Measurements from ENCODE around the gene LUC7L. TPM values are rescaled to one million over a fixed set of nuclear protein-coding genes. Genes with fewer than 3 reads are reported as not detected.

LUC7L gene
- total RNA-seq, 1 experiment from 2014 or later, result 79.3 TPM

DNA sequence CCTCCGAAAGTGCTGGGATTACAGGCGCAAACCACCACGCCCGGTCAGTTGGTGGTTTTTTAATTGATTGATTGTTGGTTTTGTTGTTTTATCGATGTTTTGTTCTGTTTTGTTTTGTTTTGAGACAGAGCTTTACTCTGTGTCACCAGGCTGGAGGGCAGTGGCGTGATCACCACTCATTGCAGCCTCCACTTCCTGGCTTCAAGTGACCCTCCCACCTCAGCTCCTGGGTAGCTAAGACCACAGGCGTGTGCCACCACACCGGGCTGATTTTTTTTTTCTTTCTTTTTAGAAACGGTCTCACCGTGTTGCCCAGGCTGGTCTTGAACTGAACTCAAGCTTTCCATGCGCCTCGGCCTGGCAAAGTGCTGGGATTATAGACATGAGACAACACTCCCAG is 17.8 kb upstream of the LUC7L start:
- H3K36me3 Mint-ChIP-seq (ENCODE audit: insufficient read depth, unreplicated experiment), result peaks cover 13% of the 10 kb centered on the region
- no peak overlapping the region for H3K27ac Mint-ChIP-seq (ENCODE audit: unreplicated experiment)
- TF ChIP-seq CTCF (IDR thresholded peaks at IDR 0.05; ENCODE audit: unreplicated experiment), result no peak
- CTCF ChIA-PET, result interaction anchor here (0.7 kb wide), 1 partner anchor 17 kb away, joined by 3 read pairs; no protein-coding TSS in a partner anchor
- DNase-seq, result no peak
- intact Hi-C loops (cut with micrococcal nuclease; ENCODE audit: unreplicated experiment), result no loop called here
- peaks cover 11% of the 10 kb centered on the region for H3K4me1 Mint-ChIP-seq (ENCODE audit: low read depth, unreplicated experiment)
- no TSS peak for BruUV-seq (replicated peaks)
- H3K4me3 Mint-ChIP-seq (ENCODE audit: low read depth, unreplicated experiment), result no peak overlapping the region
- H3K27me3 Mint-ChIP-seq (ENCODE audit: unreplicated experiment), result no peaks in the 10 kb centered on the region
- H3K9me3 Mint-ChIP-seq (ENCODE audit: low read depth, unreplicated experiment), result no peaks in the 10 kb centered on the region

DNA sequence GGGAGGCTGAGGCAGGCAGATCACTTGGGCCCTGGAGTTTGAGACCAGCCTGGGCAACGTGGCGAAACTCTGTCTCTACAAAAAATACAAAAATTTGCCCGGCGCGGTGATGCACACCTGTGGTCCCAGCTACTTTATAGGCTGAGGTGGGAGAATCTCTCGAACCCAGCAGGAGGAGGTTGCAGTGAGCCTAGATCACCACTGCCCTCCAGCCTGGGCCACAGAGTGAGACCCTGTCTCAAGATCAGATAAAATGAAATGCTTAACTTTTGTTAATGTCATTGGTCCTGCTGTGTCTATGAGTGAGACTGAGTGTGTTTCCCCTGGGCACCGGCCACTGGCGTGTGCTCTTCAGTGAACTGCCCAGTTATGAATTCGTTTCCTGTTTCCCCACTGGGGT is 15.9 kb upstream of the LUC7L start:
- H3K4me3 Mint-ChIP-seq (ENCODE audit: low read depth, unreplicated experiment), result no peak overlapping the region
- peaks cover 1% of the 10 kb centered on the region for H3K36me3 Mint-ChIP-seq (ENCODE audit: insufficient read depth, unreplicated experiment)
- TF ChIP-seq CTCF (IDR thresholded peaks at IDR 0.05; ENCODE audit: unreplicated experiment), result no peak
- no peak overlapping the region for H3K27ac Mint-ChIP-seq (ENCODE audit: unreplicated experiment)
- no peaks in the 10 kb centered on the region for H3K9me3 Mint-ChIP-seq (ENCODE audit: low read depth, unreplicated experiment)
- CTCF ChIA-PET, result no interaction called here
- H3K27me3 Mint-ChIP-seq (ENCODE audit: unreplicated experiment), result no peaks in the 10 kb centered on the region
- intact Hi-C loops (cut with micrococcal nuclease; ENCODE audit: unreplicated experiment), result no loop called here
- BruUV-seq (replicated peaks), result no TSS peak
- peaks cover 2% of the 10 kb centered on the region for H3K4me1 Mint-ChIP-seq (ENCODE audit: low read depth, unreplicated experiment)
- DNase-seq, result no peak

DNA sequence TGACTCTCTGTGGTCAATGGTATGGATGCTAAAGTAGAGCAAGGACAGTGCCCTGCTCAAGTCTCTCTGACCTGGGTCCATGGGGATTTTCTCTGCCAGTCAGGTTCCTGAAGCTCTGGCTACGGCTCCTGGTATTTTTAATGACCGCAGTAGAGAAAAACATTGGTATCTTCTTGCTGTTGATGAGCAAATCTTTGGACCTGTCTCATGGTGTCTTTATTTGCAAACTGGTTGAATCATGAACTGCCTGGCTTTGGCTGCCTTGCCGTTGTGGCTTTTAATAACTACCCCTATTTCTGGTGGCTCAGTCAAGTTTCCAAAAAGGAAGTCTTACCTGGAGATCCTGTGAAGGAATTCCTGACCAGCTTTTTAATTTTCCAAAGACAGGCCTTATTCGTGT is 14.1 kb upstream of the LUC7L start:
- H3K4me1 Mint-ChIP-seq (ENCODE audit: low read depth, unreplicated experiment), result no peaks in the 10 kb centered on the region
- H3K27me3 Mint-ChIP-seq (ENCODE audit: unreplicated experiment), result no peaks in the 10 kb centered on the region
- CTCF ChIA-PET, result interaction anchor here (0.6 kb wide), 2 partner anchors 109 to 310 kb away, joined by 3 read pairs; partner anchors contain the start of gene AXIN1
- H3K36me3 Mint-ChIP-seq (ENCODE audit: insufficient read depth, unreplicated experiment), result peaks cover 4% of the 10 kb centered on the region
- no peak overlapping the region for H3K4me3 Mint-ChIP-seq (ENCODE audit: low read depth, unreplicated experiment)
- BruUV-seq (replicated peaks), result no TSS peak
- no peak for DNase-seq
- intact Hi-C loops (cut with micrococcal nuclease; ENCODE audit: unreplicated experiment), result no loop called here
- H3K9me3 Mint-ChIP-seq (ENCODE audit: low read depth, unreplicated experiment), result no peaks in the 10 kb centered on the region
- no peak overlapping the region for H3K27ac Mint-ChIP-seq (ENCODE audit: unreplicated experiment)
- no peak for TF ChIP-seq CTCF (IDR thresholded peaks at IDR 0.05; ENCODE audit: unreplicated experiment)

- no peaks in the 10 kb centered on the region for H3K27me3 Mint-ChIP-seq (ENCODE audit: unreplicated experiment)
- DNase-seq, result no peak
- CTCF ChIA-PET, result no interaction called here
- no peaks in the 10 kb centered on the region for H3K4me1 Mint-ChIP-seq (ENCODE audit: low read depth, unreplicated experiment)
- H3K9me3 Mint-ChIP-seq (ENCODE audit: low read depth, unreplicated experiment), result no peaks in the 10 kb centered on the region
- no peak for TF ChIP-seq CTCF (IDR thresholded peaks at IDR 0.05; ENCODE audit: unreplicated experiment)
- intact Hi-C loops (cut with micrococcal nuclease; ENCODE audit: unreplicated experiment), result no loop called here
- H3K4me3 Mint-ChIP-seq (ENCODE audit: low read depth, unreplicated experiment), result no peak overlapping the region
- peaks cover 6% of the 10 kb centered on the region for H3K36me3 Mint-ChIP-seq (ENCODE audit: insufficient read depth, unreplicated experiment)
- H3K27ac Mint-ChIP-seq (ENCODE audit: unreplicated experiment), result no peak overlapping the region
- BruUV-seq (replicated peaks), result no TSS peak
Observed at GRCh38 chr16:242281-242680, 13.0 kb upstream of the LUC7L start.

Measured in Calu3 (cell line).